ENCODE data around the gene OR2V2. TPM values are rescaled to one million over a fixed set of nuclear protein-coding genes. Genes with fewer than 3 reads are reported as not detected.

Gene OR2V2
- total and polyA plus RNA-seq, 12 donors, result not detected

DNA sequence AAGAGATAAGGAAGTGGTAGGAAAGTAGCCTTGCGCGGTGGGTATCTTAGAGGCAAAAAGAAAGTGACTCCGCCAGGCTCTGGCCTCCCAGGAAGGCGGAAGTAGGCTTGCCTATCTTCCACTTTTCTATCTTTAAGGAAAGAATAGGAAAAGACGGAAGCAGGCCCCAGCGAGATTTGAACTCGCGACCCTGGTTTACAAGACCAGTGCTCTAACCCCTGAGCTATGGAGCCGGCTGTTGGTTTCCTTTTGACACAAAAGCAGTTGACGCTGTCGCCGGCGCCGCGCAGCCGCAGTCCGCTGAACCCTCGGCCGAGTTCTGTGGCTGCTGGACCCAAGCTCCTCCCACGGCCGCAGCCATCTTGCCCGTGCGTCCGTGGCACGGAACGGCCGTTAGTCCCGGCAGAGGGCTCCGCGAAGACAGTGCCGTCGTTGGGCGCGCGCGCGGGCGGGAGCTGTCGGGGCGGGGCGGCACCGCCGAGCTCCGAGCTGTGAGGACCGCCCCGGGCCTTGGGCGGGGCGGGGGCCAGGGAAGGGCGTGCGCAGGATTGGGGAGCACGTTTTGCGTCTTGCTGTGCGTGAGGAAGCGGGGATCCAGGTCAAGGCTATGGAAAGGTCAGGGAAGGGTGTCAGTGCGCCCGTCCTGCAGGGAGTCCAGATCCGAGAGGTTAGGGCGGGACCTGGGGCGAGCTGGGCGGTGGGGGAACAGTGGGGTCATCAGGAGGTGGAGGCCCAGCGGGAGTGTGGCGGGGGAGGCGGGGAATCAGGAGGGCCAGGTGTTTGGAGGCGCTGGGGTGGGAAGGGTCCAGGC, 44.3 kb downstream of the OR2V2 start:
- no peaks in the 10 kb centered on the region for H3K27me3 ChIP-seq
- intact Hi-C loops (cut with DNase I), result no loop called here

DNA sequence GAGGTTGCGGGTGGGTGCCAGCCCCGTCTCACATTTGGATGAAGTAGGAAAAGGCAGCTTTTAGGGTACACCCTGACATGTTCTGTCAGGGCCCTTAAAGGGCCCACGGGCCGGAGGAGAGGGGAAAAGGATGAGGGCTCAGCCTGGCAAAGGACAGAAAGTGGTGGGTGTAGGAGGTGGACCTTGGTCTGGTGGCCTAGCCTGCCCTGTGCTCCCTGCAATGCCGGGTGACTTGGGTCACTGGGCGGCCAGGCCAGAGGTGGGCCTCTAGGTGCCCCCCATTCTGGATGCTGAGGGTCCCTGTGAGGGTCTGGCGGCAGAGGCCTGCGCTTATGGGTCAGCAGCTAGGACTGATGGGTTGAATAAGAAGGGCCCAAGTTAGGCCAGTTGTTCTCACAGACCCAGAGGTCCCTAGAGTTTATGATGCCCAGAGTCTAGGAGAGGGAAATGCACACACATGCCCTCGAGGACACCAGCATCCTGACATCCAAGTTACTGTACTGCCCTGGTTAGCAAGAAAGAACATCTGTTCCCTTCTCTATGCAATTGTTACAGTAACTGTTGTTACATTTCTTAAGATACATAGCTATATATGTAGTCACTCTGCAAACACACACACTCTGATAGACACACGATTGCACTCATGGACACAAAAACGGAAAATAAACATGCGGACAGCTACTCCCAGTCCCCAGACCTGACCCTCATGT, 45.1 kb downstream of the OR2V2 start:
- 51 to 56% (median 53%) methylated on average over 10 to 12 of the region's 12 CpGs for WGBS, 4 donors
- intact Hi-C loops (cut with DNase I), result no loop called here
- peak in 1 of 7 donors; percentile 56 for DNase-seq
- Histone ChIP-seq H3K4me3 (peak overlapping the region in 2 of 4 donors; percentile 77 to 82), H3K9me3 (replicated peaks in 1 of 3) (no peaks in the 10 kb centered on the region), H3K4me1 (replicated peaks in 1 of 2) (peaks cover 17 to 20% of the 10 kb centered on the region in 2 donors), H3K27ac (peak overlapping the region in 3 of 5 donors; percentile 87 to 94 (median 93)), H3K36me3 (replicated peaks in 1 of 2) (no peaks in the 10 kb centered on the region), H3K27me3 (no peaks in the 10 kb centered on the region)
- TF ChIP-seq, protein P1, sequence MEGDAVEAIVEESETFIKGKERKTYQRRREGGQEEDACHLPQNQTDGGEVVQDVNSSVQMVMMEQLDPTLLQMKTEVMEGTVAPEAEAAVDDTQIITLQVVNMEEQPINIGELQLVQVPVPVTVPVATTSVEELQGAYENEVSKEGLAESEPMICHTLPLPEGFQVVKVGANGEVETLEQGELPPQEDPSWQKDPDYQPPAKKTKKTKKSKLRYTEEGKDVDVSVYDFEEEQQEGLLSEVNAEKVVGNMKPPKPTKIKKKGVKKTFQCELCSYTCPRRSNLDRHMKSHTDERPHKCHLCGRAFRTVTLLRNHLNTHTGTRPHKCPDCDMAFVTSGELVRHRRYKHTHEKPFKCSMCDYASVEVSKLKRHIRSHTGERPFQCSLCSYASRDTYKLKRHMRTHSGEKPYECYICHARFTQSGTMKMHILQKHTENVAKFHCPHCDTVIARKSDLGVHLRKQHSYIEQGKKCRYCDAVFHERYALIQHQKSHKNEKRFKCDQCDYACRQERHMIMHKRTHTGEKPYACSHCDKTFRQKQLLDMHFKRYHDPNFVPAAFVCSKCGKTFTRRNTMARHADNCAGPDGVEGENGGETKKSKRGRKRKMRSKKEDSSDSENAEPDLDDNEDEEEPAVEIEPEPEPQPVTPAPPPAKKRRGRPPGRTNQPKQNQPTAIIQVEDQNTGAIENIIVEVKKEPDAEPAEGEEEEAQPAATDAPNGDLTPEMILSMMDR (IDR thresholded peaks at IDR 0.05), result no peak
- TF ChIP-seq POLR2A (IDR thresholded peaks at IDR 0.05), result no peak

More for the DNA sequence above, 44.3 kb downstream of the OR2V2 start:
- H3K36me3 ChIP-seq (replicated peaks in 1 of 2), result no peaks in the 10 kb centered on the region
- H3K9me3 ChIP-seq (replicated peaks in 1 of 3), result no peaks in the 10 kb centered on the region
- WGBS, 4 donors, result 0 to 2% (median 1%) methylated on average over 21 to 64 of the region's 64 CpGs
- peak overlapping the region in 4 of 5 donors; percentile 87 to 94 (median 91) for H3K27ac ChIP-seq
- peak; percentile 50 to 73 for TF ChIP-seq POLR2A (IDR thresholded peaks at IDR 0.05)
- TF ChIP-seq, protein P1 (IDR thresholded peaks at IDR 0.05), result no peak
- peaks cover 17 to 20% of the 10 kb centered on the region in 2 donors for H3K4me1 ChIP-seq (replicated peaks in 1 of 2)
- DNase-seq, result peak; percentile 91 to 99 (median 94)
- peak overlapping the region in 3 of 4 donors; percentile 70 to 82 (median 77) for H3K4me3 ChIP-seq

DNA sequence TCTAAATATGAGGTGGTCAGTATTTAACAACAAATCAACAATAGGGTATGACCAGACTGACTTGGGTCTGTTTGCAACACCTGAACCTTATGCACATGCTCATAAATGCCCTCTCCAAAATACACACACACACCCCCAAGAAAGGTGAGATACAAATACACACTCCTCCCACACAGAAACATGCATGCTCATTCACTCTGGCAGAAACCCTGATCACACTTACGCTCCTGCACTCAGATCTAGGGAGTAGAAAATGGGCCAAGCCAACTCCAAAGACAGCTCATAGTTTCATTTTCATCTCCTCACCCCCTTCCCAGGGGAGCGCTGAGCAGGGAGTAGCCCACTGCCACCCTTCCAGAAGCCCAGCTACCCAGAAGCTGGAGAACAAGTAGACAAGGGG, 46.3 kb downstream of the OR2V2 start:
- TF ChIP-seq, protein P1 (IDR thresholded peaks at IDR 0.05), result no peak
- TF ChIP-seq POLR2A (IDR thresholded peaks at IDR 0.05), result no peak
- H3K36me3 ChIP-seq (replicated peaks in 1 of 2), result no peaks in the 10 kb centered on the region
- no peak overlapping the region for H3K4me3 ChIP-seq
- intact Hi-C loops (cut with DNase I), result no loop called here
- no peak overlapping the region for H3K27ac ChIP-seq
- H3K4me1 ChIP-seq (replicated peaks in 1 of 2), result peaks cover 17 to 20% of the 10 kb centered on the region in 2 donors
- H3K9me3 ChIP-seq (replicated peaks in 1 of 3), result no peaks in the 10 kb centered on the region
- H3K27me3 ChIP-seq, result no peaks in the 10 kb centered on the region
- DNase-seq, result no peak
- 94 to 100% (median 97%) methylated on average over 2 of the region's 2 CpGs for WGBS, 4 donors

DNA sequence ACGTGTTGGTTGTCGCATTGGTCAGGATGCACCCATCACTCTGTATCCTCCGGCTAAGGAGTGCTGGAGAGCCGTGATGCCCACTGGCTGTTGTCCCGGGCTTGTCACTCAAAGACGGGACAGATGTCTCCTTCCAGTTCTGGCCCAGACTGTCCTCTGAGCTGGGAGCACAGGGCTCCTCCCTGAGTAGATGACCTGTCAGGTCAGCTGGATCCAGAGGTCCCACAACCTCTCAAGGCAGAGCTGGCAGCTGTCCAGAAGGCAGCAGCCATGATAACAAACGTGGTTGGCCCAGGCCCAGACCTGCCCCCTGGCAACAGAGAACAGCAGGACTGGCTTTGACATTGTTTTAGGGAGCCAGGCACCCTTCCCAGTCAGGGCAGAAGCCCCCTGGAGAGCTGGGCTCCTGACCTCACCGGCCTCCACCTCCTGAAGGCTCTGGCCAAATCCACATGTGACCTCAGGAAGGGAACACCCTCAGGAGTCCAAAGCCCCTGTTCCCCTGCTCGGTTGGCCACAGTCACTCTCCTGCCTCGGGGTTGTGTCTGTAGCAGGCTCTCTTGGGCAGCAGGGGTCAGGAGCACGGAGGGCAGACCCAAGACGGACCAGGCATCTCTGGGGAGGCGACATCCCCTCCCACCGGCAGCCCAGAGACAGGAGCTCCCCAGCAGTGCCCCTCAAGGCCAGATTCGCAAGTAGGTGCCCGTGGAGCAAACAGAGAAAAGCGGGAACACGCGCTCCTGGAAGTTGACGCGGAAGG, 47.3 kb downstream of the OR2V2 start:
- WGBS, 4 donors, result 69 to 81% (median 74%) methylated on average over 15 to 21 of the region's 21 CpGs
- H3K27ac ChIP-seq, result no peak overlapping the region
- no peak overlapping the region for H3K4me3 ChIP-seq
- intact Hi-C loops (cut with DNase I), result no loop called here
- peaks cover 12 to 20% of the 10 kb centered on the region in 2 donors for H3K4me1 ChIP-seq (replicated peaks in 1 of 2)
- H3K9me3 ChIP-seq (replicated peaks in 1 of 3), result no peaks in the 10 kb centered on the region
- no peaks in the 10 kb centered on the region for H3K27me3 ChIP-seq
- DNase-seq, result peak in 2 of 7 donors; percentile 24 to 54
- TF ChIP-seq POLR2A (IDR thresholded peaks at IDR 0.05), result no peak
- TF ChIP-seq, protein P1 (IDR thresholded peaks at IDR 0.05), result no peak
- H3K36me3 ChIP-seq (replicated peaks in 1 of 2), result no peaks in the 10 kb centered on the region
